Kidney (tissue), 14 donors: Measurements from ENCODE around the gene TNFRSF1B. TPM values are rescaled to one million over a fixed set of nuclear protein-coding genes. Genes with fewer than 3 reads are reported as not detected.

ENCODE experiments used
- DNase-seq, 5 donors: peaks; one replicate each; pipeline ENCODE4 v3.0.0-alpha.2; 2013 to 2020
- FAIRE-seq: peaks from 2 replicates; lab custom pipeline; 2012; peaks lifted over from hg19 to GRCh38; lab: Jason Lieb, UNC
- H3K27ac ChIP-seq, 2 donors: one replicate each; pipeline ENCODE4 v1.7.0; 2013; ENCODE audit warnings: low read depth in 2 of 2, low read length in 2 of 2, inconsistent platforms in 1 of 2
- H3K27me3 ChIP-seq: one replicate; pipeline ENCODE4 v1.7.1; 2013; ENCODE audit warnings: low read length, inconsistent platforms; ENCODE audit not compliant: control insufficient read depth, insufficient read depth
- H3K36me3 ChIP-seq, 3 donors: one replicate each; pipeline versions ENCODE4 v1.7.0 to v1.7.1; 2013; ENCODE audit warnings: low read length in 3 of 3, control low read depth in 1 of 3, inconsistent platforms in 1 of 3; ENCODE audit not compliant: insufficient read depth in 3 of 3, control insufficient read depth in 2 of 3
- H3K4me1 ChIP-seq, 3 donors: one replicate each; pipeline versions ENCODE4 v1.7.0 to v1.7.1; 2013; ENCODE audit warnings: low read length in 3 of 3, inconsistent platforms in 1 of 3, low read depth in 1 of 3; ENCODE audit not compliant: control insufficient read depth in 2 of 3, insufficient read depth in 2 of 3
- H3K4me3 ChIP-seq, 3 donors: one replicate each; pipeline versions ENCODE4 v1.7.0 to v1.8.1; 2013; ENCODE audit warnings: low read length in 3 of 3, control low read depth in 1 of 3, inconsistent platforms in 1 of 3
- H3K9ac ChIP-seq, 3 donors: one replicate each; pipeline versions ENCODE4 v1.7.0 to v1.7.1; 2013; ENCODE audit warnings: low read length in 3 of 3, control low read depth in 1 of 3, inconsistent platforms in 1 of 3
- H3K9me3 ChIP-seq, 3 donors: one replicate each; pipeline versions ENCODE4 v1.7.0 to v1.7.1; 2013; ENCODE audit warnings: low read length in 3 of 3, control low read depth in 1 of 3, inconsistent platforms in 1 of 3; ENCODE audit not compliant: control insufficient read depth in 2 of 3, insufficient read depth in 1 of 3
- CTCF ChIP-seq: IDR thresholded peaks from 3 replicates; pipeline ENCODE4 v1.5.1; 2012; ENCODE audit warnings: mild to moderate bottlenecking, moderate library complexity, borderline replicate concordance; ENCODE audit not compliant: insufficient read depth; ENCODE audit errors: extremely low read depth
- intact Hi-C: fragments of 100-400 bp; cut with DNase I; formaldehyde crosslinking; loops from one replicate; pipeline ENCODE4 v1.11.1; 2022
- polyA plus RNA-seq: library from polyadenylated mRNA; stranded (reverse); fragments of 350-450 nt; fragmentation: Illumina TruSeq; extraction: RNeasy Lipid Tissue Mini Kit (QIAGEN cat#74804); gene quantifications from one replicate; pipeline ENCODE4 v1.2.3, GENCODE V29; 2014; ENCODE audit warnings: low read depth, low replicate concordance; ENCODE audit not compliant: insufficient read depth
- total RNA-seq: library from RNA; stranded (reverse); fragmentation: NEBNext Ultra II Directional; extraction: Animal tissue kit (Norgen Biotek cat#: 25700); gene quantifications from one replicate; pipeline ENCODE4 v1.2.1, GENCODE V29; 2021
- donor health status: control.
- donor health status: control.
- donor health status: control.
- donor health status: control.
- donor health status: control.
- donor health status: DM: yes; HTN: yes; CAD: no.
- donor health status: Normal renal cell carcinoma (clear cell type).

The TNFRSF1B gene
- total and polyA plus RNA-seq, 2 donors from 2014 or later, result 7.7 to 47.1 TPM

GRCh38 chr1:12155328-12155727 lies 11.5 kb upstream of the TNFRSF1B start:
- DNase-seq (no peak), FAIRE-seq (no peak)
- H3K9me3 ChIP-seq, result no peaks in the 10 kb centered on the region
- H3K4me3 ChIP-seq, result no peak overlapping the region
- H3K4me1 ChIP-seq, result peaks cover 0 to 3% (median 0%) of the 10 kb centered on the region in 3 donors
- H3K9ac ChIP-seq, result no peak overlapping the region
- no peak for TF ChIP-seq CTCF
- no peaks in the 10 kb centered on the region for H3K36me3 ChIP-seq
- H3K27ac ChIP-seq, result no peak overlapping the region
- intact Hi-C loops, result no loop called here
- no peaks in the 10 kb centered on the region for H3K27me3 ChIP-seq

GRCh38 chr1:12157366-12158231 lies 9.2 kb upstream of the TNFRSF1B start:
- DNase-seq (no peak), FAIRE-seq (no peak)
- no peak overlapping the region for H3K27ac ChIP-seq
- intact Hi-C loops, result no loop called here
- no peak overlapping the region for H3K4me3 ChIP-seq
- no peak overlapping the region for H3K9ac ChIP-seq
- no peaks in the 10 kb centered on the region for H3K9me3 ChIP-seq
- H3K4me1 ChIP-seq, result peaks cover 0 to 17% (median 0%) of the 10 kb centered on the region in 3 donors
- H3K27me3 ChIP-seq, result no peaks in the 10 kb centered on the region
- TF ChIP-seq CTCF, result no peak
- H3K36me3 ChIP-seq, result no peaks in the 10 kb centered on the region

GRCh38 chr1:12158357-12159092 lies 8.3 kb upstream of the TNFRSF1B start:
- peak in 1 of 5 donors; percentile 62 for DNase-seq
- Histone ChIP-seq H3K4me1 (peaks cover 0 to 16% (median 0%) of the 10 kb centered on the region in 3 donors), H3K9me3 (no peaks in the 10 kb centered on the region), H3K36me3 (no peaks in the 10 kb centered on the region), H3K9ac (no peak overlapping the region), H3K27ac (no peak overlapping the region), H3K4me3 (no peak overlapping the region), H3K27me3 (no peaks in the 10 kb centered on the region)
- intact Hi-C loops, result no loop called here
- no peak for TF ChIP-seq CTCF
- FAIRE-seq, result no peak
